Measurements from ENCODE around the gene HLA-DPA1.

GRCh38 chr6:33085627-33086026 is 12.2 kb upstream of the HLA-DPA1 start:
- TF ChIP-seq CTCF (conservative IDR thresholded peaks at IDR 0.05 in 1 of 2, IDR thresholded peaks at IDR 0.05 in 1 of 2; ENCODE audit: extremely low read depth in 1 of 2, insufficient read depth in 1 of 2, low read depth in 1 of 2, low read length in 2 of 2) (no peak), EZH2 (IDR thresholded peaks at IDR 0.05; ENCODE audit: borderline replicate concordance, low read length) (no peak)

Measured in mammary epithelial cell (primary cell).